ENCODE measurements around the gene UNK.

GRCh38 chr17:75815399-75815798, 30.8 kb downstream of the UNK start:
- no peak for TF ChIP-seq TCF7 (CRISPR knock-in tag; IDR thresholded peaks at IDR 0.05; ENCODE audit: low read depth)
- TF ChIP-seq ATF3 (CRISPR knock-in tag; conservative IDR thresholded peaks at IDR 0.05): no peak
- TF ChIP-seq CTCF (IDR thresholded peaks at IDR 0.05): no peak
- TF ChIP-seq NFYB (CRISPR knock-in tag; conservative IDR thresholded peaks at IDR 0.05; ENCODE audit: low read depth): no peak
- no peak for TF ChIP-seq CREB1 (CRISPR knock-in tag; IDR thresholded peaks at IDR 0.05)
- TF ChIP-seq SP1 (CRISPR knock-in tag; conservative IDR thresholded peaks at IDR 0.05): no peak
- TF ChIP-seq RORB (CRISPR knock-in tag; IDR thresholded peaks at IDR 0.05): no peak
- TF ChIP-seq USF2 (CRISPR knock-in tag; IDR thresholded peaks at IDR 0.05): no peak
- no peak for TF ChIP-seq ZNF121 (CRISPR knock-in tag; IDR thresholded peaks at IDR 0.05)

Data from WTC11 (cell line).